Chondrocyte (in vitro differentiated cells): Measurements from ENCODE around the gene SLC27A4. TPM values are rescaled to one million over a fixed set of nuclear protein-coding genes. Genes with fewer than 3 reads are reported as not detected.

ENCODE experiments used
- DNase-seq: peaks from one replicate; pipeline ENCODE4 v3.0.0; 2021; ENCODE audit warnings: mixed read lengths, low spot score
- H3K27ac Mint-ChIP-seq: one replicate; pipeline ENCODE4 v1.8.0; 2021; ENCODE audit warnings: mild to moderate bottlenecking, moderate library complexity, mixed read lengths; ENCODE audit not compliant: unreplicated experiment
- H3K27me3 Mint-ChIP-seq: 2 replicates; pipeline ENCODE4 v1.8.0; 2021; ENCODE audit warnings: low read depth, mixed read lengths
- H3K36me3 Mint-ChIP-seq: 2 replicates; pipeline ENCODE4 v1.8.0; 2021; ENCODE audit warnings: low read depth, mixed read lengths
- H3K4me1 Mint-ChIP-seq: 2 replicates; pipeline ENCODE4 v1.8.0; 2021; ENCODE audit warnings: low read depth, mild to moderate bottlenecking, mixed read lengths
- H3K4me3 Mint-ChIP-seq: one replicate; pipeline ENCODE4 v1.8.0; 2021; ENCODE audit warnings: mild to moderate bottlenecking, moderate library complexity, mixed read lengths; ENCODE audit not compliant: unreplicated experiment
- H3K9me3 Mint-ChIP-seq: 2 replicates; pipeline ENCODE4 v1.8.0; 2021; ENCODE audit warnings: low read depth, mixed read lengths
- total RNA-seq: library from RNA; stranded (reverse); gene quantifications from 3 replicates; pipeline ENCODE4 v1.2.1, GENCODE V29; 2021
- TF ChIP-seq, protein P1 (sequence below): fragments of 200-600 bp; sonication (generic); IDR thresholded peaks from 2 replicates; pipeline ENCODE4 v1.5.0; 2021; ENCODE audit warnings: antibody characterized with exemption, mild to moderate bottlenecking, moderate library complexity

The SLC27A4 gene
- total RNA-seq, 1 donor from 2014 or later: 42.1 TPM

DNA sequence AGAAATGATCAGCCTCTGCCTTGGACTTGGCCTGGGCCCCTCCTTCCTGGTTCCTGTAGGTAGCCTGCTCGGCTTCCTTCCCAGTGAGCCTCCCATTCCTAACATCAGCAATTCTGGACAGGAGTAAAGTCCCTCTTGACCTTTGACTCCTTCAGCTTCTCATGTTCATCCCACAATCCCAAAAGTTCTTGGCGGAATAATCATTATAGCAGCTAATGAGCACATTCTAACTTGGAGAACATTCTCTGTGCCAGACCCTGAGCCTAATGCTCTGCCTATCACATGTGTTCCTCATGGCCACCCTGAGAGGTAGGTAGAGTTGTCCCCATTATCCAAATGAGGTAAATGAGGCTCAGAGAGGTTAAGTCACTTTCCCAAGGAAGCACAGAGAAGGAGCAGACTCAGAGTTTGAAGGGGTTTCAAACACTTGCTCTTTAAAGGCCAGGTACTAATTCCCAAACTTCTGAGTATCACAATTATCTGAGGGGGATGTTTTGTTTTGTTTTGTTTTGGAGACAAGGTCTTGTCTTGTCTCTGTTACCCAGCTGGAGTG, 43.0 kb upstream of the SLC27A4 start:
- Mint-ChIP-seq H3K27ac (no peak overlapping the region), H3K36me3 (no peaks in the 10 kb centered on the region), H3K4me3 (no peak overlapping the region), H3K4me1 (peaks cover 7% of the 10 kb centered on the region), H3K27me3 (no peaks in the 10 kb centered on the region), H3K9me3 (no peaks in the 10 kb centered on the region)
- no peak for DNase-seq
- TF ChIP-seq, protein P1, sequence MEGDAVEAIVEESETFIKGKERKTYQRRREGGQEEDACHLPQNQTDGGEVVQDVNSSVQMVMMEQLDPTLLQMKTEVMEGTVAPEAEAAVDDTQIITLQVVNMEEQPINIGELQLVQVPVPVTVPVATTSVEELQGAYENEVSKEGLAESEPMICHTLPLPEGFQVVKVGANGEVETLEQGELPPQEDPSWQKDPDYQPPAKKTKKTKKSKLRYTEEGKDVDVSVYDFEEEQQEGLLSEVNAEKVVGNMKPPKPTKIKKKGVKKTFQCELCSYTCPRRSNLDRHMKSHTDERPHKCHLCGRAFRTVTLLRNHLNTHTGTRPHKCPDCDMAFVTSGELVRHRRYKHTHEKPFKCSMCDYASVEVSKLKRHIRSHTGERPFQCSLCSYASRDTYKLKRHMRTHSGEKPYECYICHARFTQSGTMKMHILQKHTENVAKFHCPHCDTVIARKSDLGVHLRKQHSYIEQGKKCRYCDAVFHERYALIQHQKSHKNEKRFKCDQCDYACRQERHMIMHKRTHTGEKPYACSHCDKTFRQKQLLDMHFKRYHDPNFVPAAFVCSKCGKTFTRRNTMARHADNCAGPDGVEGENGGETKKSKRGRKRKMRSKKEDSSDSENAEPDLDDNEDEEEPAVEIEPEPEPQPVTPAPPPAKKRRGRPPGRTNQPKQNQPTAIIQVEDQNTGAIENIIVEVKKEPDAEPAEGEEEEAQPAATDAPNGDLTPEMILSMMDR: no peak

DNA sequence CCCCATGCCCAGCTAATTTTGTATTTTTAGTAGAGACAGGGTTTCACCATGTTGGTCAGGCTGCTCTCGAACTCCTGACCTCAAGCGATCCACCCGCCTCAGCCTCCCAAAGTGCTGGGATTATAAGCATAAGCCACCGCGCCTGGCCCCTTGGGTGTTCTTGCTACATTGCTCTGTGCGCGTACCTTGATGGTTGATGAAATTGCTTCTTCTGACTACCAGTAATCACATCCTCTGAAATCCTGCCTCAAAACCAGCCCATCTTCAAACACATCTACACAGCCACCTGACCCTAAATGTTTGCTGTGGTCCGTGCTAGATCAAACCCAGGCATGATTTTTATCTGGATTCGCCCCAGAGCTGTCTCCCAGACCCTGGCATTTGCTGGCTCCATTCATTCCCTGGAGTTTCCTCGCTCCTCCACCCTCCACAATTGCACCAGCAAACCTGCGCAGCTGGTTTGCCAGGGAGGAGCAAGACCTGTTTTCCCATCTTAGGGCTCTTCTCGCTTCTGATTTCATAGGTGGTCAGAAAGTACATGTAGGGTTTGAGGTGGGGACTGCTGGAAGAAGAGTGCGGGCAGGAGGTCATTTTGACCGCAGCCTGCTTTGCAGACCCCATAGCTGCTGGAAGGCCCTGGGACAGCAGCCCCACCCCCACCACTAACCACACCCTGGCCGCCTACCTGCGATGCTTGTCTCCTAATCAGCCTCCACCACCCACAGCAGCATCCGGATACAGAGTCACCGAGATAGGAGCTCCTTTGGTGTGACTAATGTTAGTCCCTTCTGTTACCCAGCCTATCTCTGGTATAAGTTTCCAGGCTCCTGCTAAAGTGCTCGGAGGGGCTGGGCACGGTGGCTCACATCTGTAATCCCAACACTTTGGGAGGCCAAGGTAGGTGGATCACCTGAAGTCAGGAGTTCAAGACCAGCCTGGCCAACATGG, 41.5 kb upstream of the SLC27A4 start:
- H3K36me3 Mint-ChIP-seq: no peaks in the 10 kb centered on the region
- TF ChIP-seq, protein P1: no peak
- H3K4me1 Mint-ChIP-seq: peaks cover 7% of the 10 kb centered on the region
- H3K4me3 Mint-ChIP-seq: no peak overlapping the region
- H3K9me3 Mint-ChIP-seq: no peaks in the 10 kb centered on the region
- H3K27me3 Mint-ChIP-seq: no peaks in the 10 kb centered on the region
- no peak for DNase-seq
- no peak overlapping the region for H3K27ac Mint-ChIP-seq

DNA sequence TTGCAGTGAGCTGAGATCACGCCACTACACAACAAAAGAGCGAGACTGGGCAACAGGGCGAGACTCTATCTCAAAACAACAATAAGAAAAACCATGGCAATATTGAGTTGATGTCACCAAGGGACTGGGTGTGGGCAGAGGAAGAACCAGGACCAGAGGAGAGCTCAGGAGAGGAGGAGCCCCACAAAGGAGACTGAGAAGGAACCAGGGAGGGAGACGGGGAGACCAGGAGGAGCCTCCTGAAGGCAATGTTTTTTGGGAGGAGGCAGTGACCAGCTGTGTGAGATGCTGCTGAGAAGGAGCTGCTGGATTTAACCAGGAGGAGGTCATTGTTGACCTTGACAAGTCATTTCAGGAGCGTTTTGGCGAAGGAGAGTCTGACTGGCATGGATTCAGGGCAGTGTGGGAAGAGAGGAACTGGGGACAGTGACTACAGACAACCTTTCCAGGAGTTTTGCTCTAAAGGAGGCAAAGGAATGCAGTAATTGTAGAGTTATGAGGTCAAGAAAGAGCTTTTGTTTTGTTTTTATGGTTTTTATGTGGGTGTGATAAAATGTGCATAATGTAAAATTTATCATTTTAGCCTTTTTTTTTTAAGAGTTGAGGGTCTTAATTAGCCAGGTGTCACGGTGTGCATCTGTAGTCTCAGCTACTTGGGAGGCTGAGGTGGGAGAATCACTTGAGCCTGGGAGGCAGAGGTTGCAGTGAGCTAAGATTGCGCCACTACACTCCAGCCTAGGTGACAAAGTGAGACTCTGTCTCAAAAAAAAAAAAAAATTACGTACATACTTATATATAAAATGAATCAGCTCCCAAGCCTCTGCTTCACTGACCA, 36.0 kb upstream of the SLC27A4 start:
- Mint-ChIP-seq H3K36me3 (peaks cover 4% of the 10 kb centered on the region), H3K27me3 (no peaks in the 10 kb centered on the region), H3K4me3 (no peak overlapping the region), H3K27ac (no peak overlapping the region), H3K4me1 (peaks cover 9% of the 10 kb centered on the region), H3K9me3 (no peaks in the 10 kb centered on the region)
- DNase-seq: no peak
- TF ChIP-seq, protein P1: no peak

DNA sequence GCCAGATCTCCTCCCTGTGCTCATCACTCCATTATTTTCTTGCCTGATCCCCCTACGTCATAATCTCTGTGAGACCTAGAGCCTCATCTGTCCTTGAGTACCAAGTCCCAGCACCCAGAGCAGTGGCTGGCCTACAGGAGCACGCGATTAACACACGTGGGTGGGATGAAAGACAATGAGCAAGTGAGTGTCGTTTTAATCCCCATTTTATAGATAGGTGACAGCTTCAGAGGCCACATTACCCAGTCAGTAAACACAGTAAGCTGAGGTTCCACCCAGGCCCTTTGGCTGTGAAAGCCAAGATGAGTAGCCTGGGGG, 35.4 kb upstream of the SLC27A4 start:
- peaks cover 9% of the 10 kb centered on the region for H3K4me1 Mint-ChIP-seq
- no peak overlapping the region for H3K27ac Mint-ChIP-seq
- H3K4me3 Mint-ChIP-seq: no peak overlapping the region
- no peaks in the 10 kb centered on the region for H3K27me3 Mint-ChIP-seq
- H3K36me3 Mint-ChIP-seq: peaks cover 7% of the 10 kb centered on the region
- TF ChIP-seq, protein P1: no peak
- H3K9me3 Mint-ChIP-seq: no peaks in the 10 kb centered on the region
- no peak for DNase-seq

DNA sequence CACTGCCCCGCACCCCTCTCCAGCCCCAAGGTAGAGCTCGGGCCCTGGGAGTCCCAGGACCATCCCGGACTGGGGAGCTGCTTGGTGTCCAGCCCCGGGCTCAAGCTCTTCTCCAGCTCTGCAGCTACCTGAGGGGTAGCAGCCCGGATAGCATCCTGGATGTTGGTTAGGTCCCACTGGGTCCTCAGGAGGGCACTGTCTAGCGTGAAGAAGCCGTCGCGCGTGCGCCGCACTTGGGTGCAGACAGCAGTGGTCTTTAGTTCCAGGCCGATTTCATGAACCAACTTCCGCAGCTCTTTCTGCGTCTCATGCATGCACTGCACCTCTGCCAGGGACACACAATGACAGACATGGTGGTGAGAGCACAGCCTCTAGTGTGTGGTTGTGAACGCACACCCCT, 30.8 kb upstream of the SLC27A4 start:
- no peaks in the 10 kb centered on the region for H3K27me3 Mint-ChIP-seq
- no peak overlapping the region for H3K27ac Mint-ChIP-seq
- DNase-seq: no peak
- H3K36me3 Mint-ChIP-seq: peaks cover 10% of the 10 kb centered on the region
- H3K4me3 Mint-ChIP-seq: no peak overlapping the region
- H3K4me1 Mint-ChIP-seq: peaks cover 4% of the 10 kb centered on the region
- no peaks in the 10 kb centered on the region for H3K9me3 Mint-ChIP-seq
- TF ChIP-seq, protein P1: no peak
